ENCODE results near the gene PANX3. TPM values are rescaled to one million over a fixed set of nuclear protein-coding genes. Genes with fewer than 3 reads are reported as not detected.

The PANX3 gene
- total and polyA plus RNA-seq, 2 of the 4 experiments (the other 2 are of a cell fraction) = not detected

DNA sequence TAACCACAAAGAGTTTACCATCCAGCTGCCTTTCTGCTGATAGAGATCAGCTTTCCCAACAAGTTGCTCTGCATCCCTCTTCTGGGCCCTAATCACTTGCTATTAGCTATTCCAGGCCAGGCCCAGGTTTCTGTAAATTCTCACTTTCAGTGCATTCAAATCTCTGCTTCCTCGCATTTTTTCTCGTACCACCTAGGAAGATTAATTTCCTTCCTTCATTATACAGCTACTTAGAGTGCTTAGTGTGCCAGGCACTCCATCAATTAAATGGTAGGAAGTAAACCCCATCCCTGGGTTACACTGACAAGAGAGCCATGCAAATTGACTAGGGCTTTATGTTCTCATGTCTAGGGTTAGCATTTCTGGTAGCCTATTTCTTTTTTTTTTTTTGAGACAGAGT is 52.6 kb downstream of the PANX3 start:
- Histone ChIP-seq H2AFZ (replicated peaks; ENCODE audit: low read length, poor library complexity) (no peak overlapping the region), H3K27me3 (ENCODE audit: control insufficient read depth, insufficient read depth, low read length) (no peaks in the 10 kb centered on the region), H2BK15ac (ENCODE audit: low read depth, low read length) (no peak overlapping the region), H4K8ac (ENCODE audit: low read depth in 2 of 2, low read length in 2 of 2) (no peak overlapping the region), H3K36me3 (ENCODE audit: control insufficient read depth, insufficient read depth, low read length) (no peaks in the 10 kb centered on the region; the same call in 1 of the 2 replicates), H3K4me3 (ENCODE audit: insufficient read depth, low read depth, low read length) (no peak overlapping the region), H3K4me2 (ENCODE audit: low read depth, low read length) (no peak overlapping the region), H3K4ac (ENCODE audit: low read depth, low read length) (no peak overlapping the region), H3K14ac (replicated peaks; ENCODE audit: low read depth, low read length) (no peak overlapping the region), H2BK20ac (ENCODE audit: low read depth, low read length) (no peak overlapping the region), H3K9me1 (ENCODE audit: insufficient read depth, low read length) (no peaks in the 10 kb centered on the region), H2AK9ac (replicated peaks; ENCODE audit: low read depth, low read length, poor library complexity) (no peak overlapping the region), H4K5ac (ENCODE audit: low read depth, low read length) (no peak overlapping the region), H3K9ac (ENCODE audit: low read depth, low read length) (no peak overlapping the region), H3K4me1 (ENCODE audit: control insufficient read depth, insufficient read depth, low read length) (no peaks in the 10 kb centered on the region), H2BK5ac (ENCODE audit: low read depth, low read length, poor library complexity, severe bottlenecking) (no peak overlapping the region), H4K20me1 (ENCODE audit: insufficient read depth, low read length) (no peaks in the 10 kb centered on the region), H2AK5ac (ENCODE audit: low read depth, low read length) (no peak overlapping the region), H3K79me1 (ENCODE audit: low read depth in 1 of 2, low read length in 2 of 2) (no peaks in the 10 kb centered on the region), H3K23ac (ENCODE audit: low read depth, low read length) (no peak overlapping the region), H3K18ac (ENCODE audit: low read depth, low read length) (no peak overlapping the region), H2BK120ac (ENCODE audit: low read depth, low read length) (no peak overlapping the region), H3K56ac (ENCODE audit: extremely low read depth, insufficient read depth, low read length) (no peak overlapping the region), H3K27ac (ENCODE audit: insufficient read depth, low read length) (no peak overlapping the region), H4K91ac (ENCODE audit: insufficient read depth, low read depth, low read length) (no peak overlapping the region), H3K9me3 (ENCODE audit: control insufficient read depth, insufficient read depth, low read length) (no peaks in the 10 kb centered on the region)
- BruUV-seq (replicated peaks) = no TSS peak
- intact Hi-C loops (cut with micrococcal nuclease) = no loop called here
- TF ChIP-seq, protein P1, sequence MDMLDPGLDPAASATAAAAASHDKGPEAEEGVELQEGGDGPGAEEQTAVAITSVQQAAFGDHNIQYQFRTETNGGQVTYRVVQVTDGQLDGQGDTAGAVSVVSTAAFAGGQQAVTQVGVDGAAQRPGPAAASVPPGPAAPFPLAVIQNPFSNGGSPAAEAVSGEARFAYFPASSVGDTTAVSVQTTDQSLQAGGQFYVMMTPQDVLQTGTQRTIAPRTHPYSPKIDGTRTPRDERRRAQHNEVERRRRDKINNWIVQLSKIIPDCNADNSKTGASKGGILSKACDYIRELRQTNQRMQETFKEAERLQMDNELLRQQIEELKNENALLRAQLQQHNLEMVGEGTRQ (IDR thresholded peaks at IDR 0.05; ENCODE audit: low read depth, low read length) = no peak
- TF ChIP-seq NFE2L2 (IDR thresholded peaks at IDR 0.05; ENCODE audit: low read depth, low read length) = no peak
- no peak for TF ChIP-seq MXI1 (IDR thresholded peaks at IDR 0.05; ENCODE audit: borderline replicate concordance, low read depth, low read length)
- TF ChIP-seq RCOR1 (IDR thresholded peaks at IDR 0.05; ENCODE audit: insufficient replicate concordance, low read length) = no peak
- no peak for TF ChIP-seq SMC3 (IDR thresholded peaks at IDR 0.05; ENCODE audit: low read depth, low read length)
- no peak for TF ChIP-seq ELK1 (IDR thresholded peaks at IDR 0.05; ENCODE audit: borderline replicate concordance, low read depth, low read length)
- no peak for TF ChIP-seq POLR2A (IDR thresholded peaks at IDR 0.05; ENCODE audit: low read depth, low read length)
- TF ChIP-seq CHD1 (IDR thresholded peaks at IDR 0.05; ENCODE audit: low read depth, low read length) = no peak
- TF ChIP-seq CEBPB (IDR thresholded peaks at IDR 0.05; ENCODE audit: low read depth, low read length) = no peak
- in situ Hi-C loops (cut with MboI; ENCODE audit: low sequenced_read_pairs) = loop anchor here (25.0 kb wide), 1 partner anchor 748 kb away; no protein-coding TSS in a partner anchor
- CTCF ChIA-PET = interaction anchor here (0.9 kb wide), 1 partner anchor 130 kb away, joined by 3 read pairs; no protein-coding TSS in a partner anchor
- no CpG with 5 or more reads among the region's 2 CpGs for WGBS, 2 experiments (ENCODE audit: extremely low coverage in 2 of 2, insufficient read length in 1 of 2)
- POLR2A ChIA-PET (ENCODE audit: unreplicated experiment) = no interaction called here
- ATAC-seq (ENCODE audit: low read depth) (no peak), DNase-seq (no peak)
- dilution Hi-C loops (cut with HindIII; ENCODE audit: low sequenced_read_pairs, unreplicated experiment) = no loop called here
